Endothelial cell of hepatic sinusoid (primary cell): ENCODE data around the gene GORAB.

ENCODE experiments used
- in situ Hi-C: cut with HindIII; loops from 2 replicates; pipeline ENCODE4 v1.10.0; 2017; ENCODE audit warnings: low sequenced_read_pairs

GORAB gene

GRCh38 chr1:170537798-170538503 lies 6.0 kb downstream of the GORAB start:
- in situ Hi-C loops = loop anchor here (5.0 kb wide), 1 partner anchor 59 kb away; no protein-coding TSS in a partner anchor

GRCh38 chr1:170538687-170539086 lies 6.7 kb downstream of the GORAB start:
- in situ Hi-C loops = loop anchor here (5.0 kb wide), 1 partner anchor 59 kb away; no protein-coding TSS in a partner anchor

GRCh38 chr1:170539154-170539553 lies 7.2 kb downstream of the GORAB start:
- in situ Hi-C loops = loop anchor here (5.0 kb wide), 1 partner anchor 58 kb away; no protein-coding TSS in a partner anchor

DNA sequence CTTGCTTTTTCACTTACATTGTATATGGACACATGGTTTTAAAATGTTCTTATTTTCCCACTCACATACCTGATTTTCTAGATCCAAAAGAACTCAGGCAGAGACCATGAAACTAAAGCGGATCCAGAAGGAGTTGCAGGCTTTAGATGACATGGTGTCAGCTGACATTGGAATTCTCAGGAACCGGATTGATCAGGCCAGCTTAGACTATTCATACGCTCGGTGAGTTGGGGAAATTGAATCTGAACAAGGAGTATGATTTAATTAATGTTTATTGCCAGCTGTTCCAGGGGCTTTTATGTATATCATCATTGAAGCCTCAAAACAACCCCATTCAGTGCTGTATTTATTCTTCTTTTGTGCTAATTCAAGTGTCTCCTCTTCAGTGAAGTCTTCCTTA lies 12.7 kb downstream of the GORAB start:
- in situ Hi-C loops = no loop called here

GRCh38 chr1:170545476-170545875 lies 13.5 kb downstream of the GORAB start:
- in situ Hi-C loops = no loop called here

GRCh38 chr1:170547255-170547654 lies 15.3 kb downstream of the GORAB start:
- in situ Hi-C loops = no loop called here

DNA sequence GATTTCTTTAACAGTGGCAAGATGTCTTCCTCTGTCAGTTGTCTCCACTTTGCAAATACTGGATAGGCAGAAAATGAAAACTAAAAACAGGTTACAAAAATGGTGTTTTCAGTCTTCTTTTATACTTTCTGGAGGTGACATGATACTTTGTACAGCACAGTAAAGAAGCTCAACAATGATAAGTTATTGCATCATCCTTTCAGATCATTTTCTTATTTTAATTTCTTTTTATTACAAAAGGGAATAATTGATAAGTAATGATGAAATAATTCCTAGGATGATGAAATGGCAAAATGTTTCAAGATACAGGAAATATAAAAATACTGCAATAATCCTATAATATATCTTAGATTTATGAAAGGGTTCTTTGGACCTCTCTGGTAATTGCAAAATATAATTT lies 16.5 kb downstream of the GORAB start:
- in situ Hi-C loops = no loop called here

GRCh38 chr1:170555370-170555769 lies 23.4 kb downstream of the GORAB start:
- in situ Hi-C loops = no loop called here

- in situ Hi-C loops = no loop called here
Observed at GRCh38 chr1:170556917-170557316, 25.0 kb downstream of the GORAB start.

DNA sequence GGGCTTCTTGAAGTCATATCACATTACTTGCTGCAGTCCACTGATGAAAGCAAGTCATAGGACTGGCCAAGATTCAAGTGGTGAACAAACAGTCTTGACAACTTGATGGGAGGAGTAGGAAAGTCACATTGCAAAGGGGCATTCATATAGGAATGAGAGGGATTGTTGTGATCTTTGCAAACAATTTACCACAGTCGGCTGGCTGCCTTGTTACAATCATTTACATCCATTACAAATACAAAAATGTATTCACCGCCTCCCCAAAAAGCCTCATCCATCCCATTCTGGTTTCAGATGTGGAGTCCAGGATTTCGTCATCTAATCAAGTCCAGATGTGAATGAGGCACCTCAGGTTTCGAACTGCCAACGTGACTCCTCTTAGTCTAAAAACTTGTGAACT lies 26.8 kb downstream of the GORAB start:
- in situ Hi-C loops = no loop called here

DNA sequence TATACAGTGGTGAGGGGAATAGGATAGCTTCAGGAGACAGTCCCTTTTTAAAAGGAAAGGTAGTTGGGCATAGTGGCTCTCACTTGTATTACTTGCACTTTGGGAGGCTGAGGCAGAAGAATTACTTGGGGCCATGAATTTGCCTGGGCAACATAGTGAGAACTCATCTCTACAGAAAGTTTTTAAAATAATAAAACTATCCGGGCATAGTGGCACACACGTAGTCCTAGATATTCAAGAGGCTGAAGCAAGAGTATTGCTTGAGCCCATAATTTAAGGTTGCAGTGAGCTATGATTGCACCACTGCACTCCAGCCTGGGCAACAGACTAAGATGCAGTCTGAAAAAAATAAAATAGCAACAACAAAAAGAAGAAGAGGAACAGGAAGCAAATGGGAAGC lies 27.2 kb downstream of the GORAB start:
- in situ Hi-C loops = no loop called here

DNA sequence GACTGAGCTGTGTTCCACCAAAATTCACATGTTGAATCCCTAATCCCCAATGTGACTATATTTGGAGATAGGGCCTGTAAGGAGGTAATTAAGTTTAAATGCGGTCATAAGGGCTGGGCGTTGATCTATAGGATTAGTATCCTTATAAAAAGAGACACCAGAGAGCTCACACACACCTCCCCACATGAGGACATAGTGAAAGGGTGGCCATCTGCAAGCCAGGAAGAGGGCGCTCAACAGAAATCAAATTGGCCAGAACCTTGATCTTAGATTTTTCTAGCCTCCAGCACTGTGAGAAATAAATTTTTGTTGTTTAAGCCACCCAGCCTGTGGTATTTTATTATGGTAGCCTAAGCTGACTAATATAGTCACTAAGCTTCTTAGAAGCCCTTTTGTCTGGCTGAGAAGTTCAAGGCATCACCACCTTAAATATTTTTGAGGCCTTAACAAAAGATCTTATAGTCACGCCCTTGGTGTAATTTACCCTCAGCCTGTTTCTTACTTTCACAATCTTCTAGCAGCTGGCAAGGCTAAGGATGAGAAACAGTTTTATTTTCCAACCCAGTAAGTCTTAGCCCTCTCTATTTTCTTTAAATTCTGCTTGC lies 28.8 kb downstream of the GORAB start:
- in situ Hi-C loops = no loop called here

- in situ Hi-C loops = no loop called here
Observed at GRCh38 chr1:170562646-170563338, 30.8 kb downstream of the GORAB start.

DNA sequence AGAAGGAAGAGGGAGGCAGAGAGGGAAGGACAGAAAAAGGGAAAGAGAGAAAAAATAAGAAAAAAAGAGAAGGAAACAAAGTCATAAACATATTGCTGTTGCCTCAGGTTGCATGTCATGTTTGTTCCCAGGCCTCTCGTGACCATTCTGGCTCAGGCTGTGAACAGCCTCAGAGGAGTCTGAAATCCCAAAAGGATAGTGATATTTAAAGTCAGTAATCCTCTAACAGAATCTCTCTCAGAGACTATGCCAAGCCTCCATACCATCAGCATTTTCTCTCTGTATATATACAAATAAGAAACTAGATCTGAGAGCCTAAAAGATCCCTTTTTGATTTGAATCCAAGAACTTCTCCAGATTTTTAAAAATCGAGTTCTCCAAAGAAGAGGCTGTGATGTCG lies 35.2 kb downstream of the GORAB start:
- in situ Hi-C loops = no loop called here

DNA sequence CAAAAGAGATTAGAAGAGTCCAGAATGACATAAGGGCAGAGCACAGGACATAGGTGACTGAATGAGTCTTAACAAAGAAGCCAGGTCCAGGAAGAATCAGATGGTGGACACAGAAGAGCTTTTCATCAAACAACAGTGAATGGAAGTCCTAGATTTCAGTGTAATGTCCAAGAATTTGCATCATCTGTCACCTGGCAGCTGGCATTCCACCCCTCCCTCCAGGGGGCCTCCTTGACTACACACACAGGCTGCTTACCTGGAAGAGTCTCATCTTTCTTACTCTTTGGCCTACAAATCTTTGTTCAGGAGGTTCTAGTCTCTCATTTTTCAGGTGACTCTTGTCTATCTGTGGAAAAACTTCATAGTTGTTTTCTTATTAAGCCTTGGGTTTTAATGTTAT lies 36.2 kb downstream of the GORAB start:
- in situ Hi-C loops = no loop called here

DNA sequence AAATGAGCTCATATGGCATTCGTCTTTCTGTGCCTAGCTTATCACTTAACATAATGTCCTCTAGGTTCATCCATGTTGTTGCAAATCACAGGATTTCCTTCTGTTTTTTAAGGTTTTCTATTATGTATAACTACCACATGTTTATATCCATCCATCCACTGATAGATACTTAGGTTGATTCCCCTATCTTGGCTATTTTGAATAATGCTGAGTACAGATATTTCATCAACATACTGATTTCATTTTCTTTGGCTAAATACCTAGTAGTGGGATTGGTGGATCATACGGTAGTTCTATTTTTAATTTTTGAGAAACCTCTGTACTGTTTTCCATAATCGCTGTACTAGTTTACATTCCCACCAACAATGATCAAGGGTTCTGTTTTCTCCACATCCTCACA lies 45.0 kb downstream of the GORAB start:
- in situ Hi-C loops = no loop called here

- in situ Hi-C loops = no loop called here
Observed at GRCh38 chr1:170578359-170578758, 46.4 kb downstream of the GORAB start.

GRCh38 chr1:170580636-170581440 lies 48.9 kb downstream of the GORAB start:
- in situ Hi-C loops = no loop called here

DNA sequence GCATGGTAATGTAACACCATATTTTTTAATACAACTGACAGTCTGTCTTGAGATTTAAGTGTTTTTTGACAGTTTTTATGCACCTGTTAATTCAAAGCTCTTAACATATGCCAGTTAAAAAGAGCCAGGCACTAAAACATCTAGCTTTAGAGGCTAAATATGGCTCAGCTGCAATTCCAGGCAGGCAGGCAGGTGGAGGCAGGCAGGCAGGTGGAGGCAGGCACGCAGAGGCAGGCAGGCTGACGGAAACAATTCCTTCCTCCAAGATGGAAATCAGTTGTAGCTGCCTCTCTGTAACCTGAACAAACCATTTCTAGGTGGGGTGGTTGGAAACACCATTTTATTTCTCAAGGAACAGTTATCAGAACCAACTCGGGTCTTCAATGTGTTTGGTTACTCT lies 51.2 kb downstream of the GORAB start:
- in situ Hi-C loops = no loop called here

DNA sequence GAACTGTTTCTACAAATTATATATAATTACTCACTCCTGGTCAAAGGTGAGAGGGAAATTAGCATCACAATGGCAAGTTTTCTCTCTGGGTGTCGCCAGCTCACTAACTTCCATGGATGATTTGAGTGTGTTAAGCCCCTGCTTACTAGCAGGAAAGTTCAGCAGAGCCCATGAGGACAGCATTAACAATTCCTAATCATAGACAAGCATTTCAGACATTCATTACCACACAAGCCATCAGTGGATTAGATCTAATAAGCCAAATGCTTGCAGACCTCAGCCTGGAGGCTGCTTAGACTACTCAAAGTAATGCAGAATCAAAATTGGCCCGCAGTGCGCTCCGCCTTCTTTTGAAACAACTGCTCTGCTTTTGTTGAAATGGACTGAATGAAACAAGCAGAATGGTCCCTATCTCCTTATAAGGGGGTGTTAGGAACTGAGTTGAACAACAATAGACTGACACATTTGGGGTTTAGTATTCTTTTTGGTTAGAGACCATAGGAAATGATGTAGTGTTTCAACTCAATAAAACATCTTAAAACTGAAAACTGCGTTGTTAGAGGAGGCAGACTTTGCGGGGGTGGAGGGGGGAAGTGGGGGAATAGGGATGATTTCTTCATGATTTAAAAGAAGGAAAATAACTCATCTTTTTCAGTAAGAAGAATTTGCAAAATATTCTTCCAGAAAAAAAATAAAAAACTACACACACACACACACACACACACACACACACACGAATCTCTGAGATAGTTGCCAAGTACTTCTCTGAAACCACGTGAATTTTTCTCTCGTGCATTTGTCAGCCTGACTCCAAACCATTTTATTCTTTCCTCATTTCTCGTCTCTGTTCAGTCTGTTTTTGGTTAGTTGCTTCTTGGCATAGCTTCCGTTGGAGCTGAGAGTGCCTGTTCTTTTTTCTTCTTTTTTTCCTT lies 54.6 kb downstream of the GORAB start:
- in situ Hi-C loops = no loop called here
